PFSK-1 (cell line): ENCODE data around the gene ATG7.

Experiments
- POLR2AphosphoS5 ChIP-seq: IDR thresholded peaks from 2 replicates; pipeline ENCODE4 v1.6.1; 2012; ENCODE audit warnings: low read depth, mild to moderate bottlenecking, control low read depth, low read length, moderate library complexity
- TF ChIP-seq, protein P1 (sequence below), 2 experiments: IDR thresholded peaks; 2 replicates each; pipeline versions ENCODE4 v1.6.1 to v1.8.0; 2011 to 2012; ENCODE audit warnings: low read depth in 2 of 2, low read length in 2 of 2, control low read depth in 1 of 2, inconsistent platforms in 1 of 2, mild to moderate bottlenecking in 1 of 2, moderate library complexity in 1 of 2; ENCODE audit not compliant: insufficient read depth in 1 of 2

DNA sequence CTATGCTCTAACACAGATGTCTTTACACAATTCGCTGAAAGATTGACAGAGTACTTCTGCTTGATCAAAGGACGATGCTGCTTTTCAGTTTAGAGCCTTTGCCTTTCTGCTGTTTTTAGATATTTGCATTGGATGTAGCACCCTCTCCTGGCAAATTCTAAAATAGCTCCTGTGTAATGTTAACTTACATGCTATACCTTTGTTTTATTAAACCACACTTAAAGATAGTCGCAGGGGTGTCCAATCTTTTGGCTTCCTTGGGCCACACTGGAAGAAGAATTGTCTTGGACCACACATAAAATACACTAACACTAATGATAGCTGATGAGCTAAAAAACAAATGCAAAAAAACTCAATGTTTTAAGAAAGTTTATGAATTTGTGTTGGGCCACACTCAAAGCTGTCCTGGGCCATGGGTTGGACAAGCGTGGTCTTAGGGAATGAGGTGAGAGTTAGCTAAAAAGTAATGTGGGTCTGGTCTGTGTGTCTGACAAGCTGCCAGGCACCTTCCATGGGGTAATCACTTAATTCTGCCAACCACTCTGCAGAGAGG, 62.9 kb downstream of the ATG7 start:
- TF ChIP-seq POLR2AphosphoS5 = no peak
- TF ChIP-seq, protein P1, sequence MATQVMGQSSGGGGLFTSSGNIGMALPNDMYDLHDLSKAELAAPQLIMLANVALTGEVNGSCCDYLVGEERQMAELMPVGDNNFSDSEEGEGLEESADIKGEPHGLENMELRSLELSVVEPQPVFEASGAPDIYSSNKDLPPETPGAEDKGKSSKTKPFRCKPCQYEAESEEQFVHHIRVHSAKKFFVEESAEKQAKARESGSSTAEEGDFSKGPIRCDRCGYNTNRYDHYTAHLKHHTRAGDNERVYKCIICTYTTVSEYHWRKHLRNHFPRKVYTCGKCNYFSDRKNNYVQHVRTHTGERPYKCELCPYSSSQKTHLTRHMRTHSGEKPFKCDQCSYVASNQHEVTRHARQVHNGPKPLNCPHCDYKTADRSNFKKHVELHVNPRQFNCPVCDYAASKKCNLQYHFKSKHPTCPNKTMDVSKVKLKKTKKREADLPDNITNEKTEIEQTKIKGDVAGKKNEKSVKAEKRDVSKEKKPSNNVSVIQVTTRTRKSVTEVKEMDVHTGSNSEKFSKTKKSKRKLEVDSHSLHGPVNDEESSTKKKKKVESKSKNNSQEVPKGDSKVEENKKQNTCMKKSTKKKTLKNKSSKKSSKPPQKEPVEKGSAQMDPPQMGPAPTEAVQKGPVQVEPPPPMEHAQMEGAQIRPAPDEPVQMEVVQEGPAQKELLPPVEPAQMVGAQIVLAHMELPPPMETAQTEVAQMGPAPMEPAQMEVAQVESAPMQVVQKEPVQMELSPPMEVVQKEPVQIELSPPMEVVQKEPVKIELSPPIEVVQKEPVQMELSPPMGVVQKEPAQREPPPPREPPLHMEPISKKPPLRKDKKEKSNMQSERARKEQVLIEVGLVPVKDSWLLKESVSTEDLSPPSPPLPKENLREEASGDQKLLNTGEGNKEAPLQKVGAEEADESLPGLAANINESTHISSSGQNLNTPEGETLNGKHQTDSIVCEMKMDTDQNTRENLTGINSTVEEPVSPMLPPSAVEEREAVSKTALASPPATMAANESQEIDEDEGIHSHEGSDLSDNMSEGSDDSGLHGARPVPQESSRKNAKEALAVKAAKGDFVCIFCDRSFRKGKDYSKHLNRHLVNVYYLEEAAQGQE (IDR thresholded peaks at IDR 0.05; ENCODE audit: insufficient read depth in 1 of 2, low read depth in 2 of 2, low read length in 2 of 2) = no peak
